GM12878 (cell line): Measurements from ENCODE around the gene PMF1. TPM values are rescaled to one million over a fixed set of nuclear protein-coding genes. Genes with fewer than 3 reads are reported as not detected.

ENCODE experiments used
- ATAC-seq: fragments of 200-7000 bp; cut with Tn5 transposase; 3 replicates; pipeline ENCODE4 v1.9.1; 2020; ENCODE audit warnings: mild to moderate bottlenecking, moderate library complexity
- BruUV-seq: library from RNA; stranded (reverse); fragments of 400-500 nt; replicated peaks from 2 replicates; lab custom pipeline; 2021; lab: Mats Ljungman, UMichigan
- CTCF ChIA-PET: fragments of 300-600 bp; sonication (Branson Sonifier 250); formaldehyde crosslinking; extraction: SDS; loops from one replicate; lab custom pipeline; 2021; ENCODE audit warnings: inconsistent platforms; lab: Yijun Ruan, JAX
- POLR2A ChIA-PET: fragments of 350-600 bp; formaldehyde crosslinking; extraction: SDS; loops from one replicate; lab custom pipeline; 2021; ENCODE audit warnings: inconsistent platforms; lab: Charles Lee
- RAD21 ChIA-PET: fragments of 300-600 bp; sonication (Branson Sonifier 250); formaldehyde crosslinking; loops from one replicate; lab custom pipeline; 2023; ENCODE audit warnings: antibody characterized with exemption; ENCODE audit not compliant: unreplicated experiment; lab: Charles Lee
- SMC1A ChIA-PET: fragments of 300-600 bp; sonication (Branson Sonifier 250); formaldehyde crosslinking; loops from one replicate; lab custom pipeline; 2023; ENCODE audit not compliant: unreplicated experiment, uncharacterized antibody; lab: Charles Lee
- DNase-seq: peaks from one replicate; pipeline ENCODE4 v3.0.0-alpha.2; 2011; ENCODE audit warnings: low read depth, low spot score
- FAIRE-seq: peaks from 3 replicates; lab custom pipeline; 2011; peaks lifted over from hg19 to GRCh38; lab: Jason Lieb, UNC
- H2AFZ ChIP-seq: 2 replicates; pipeline ENCODE4 v1.6.0; 2011; ENCODE audit warnings: low read depth, low read length, control low read depth; ENCODE audit not compliant: control insufficient read depth
- H3K27ac ChIP-seq: 2 replicates; pipeline ENCODE4 v1.5.1; 2011; ENCODE audit warnings: control low read depth; ENCODE audit not compliant: control insufficient read depth, insufficient read depth
- H3K27me3 ChIP-seq, 2 experiments: replicated peaks in 1 of 2; 2 replicates each; pipeline versions ENCODE4 v1.6.0 to v1.6.1; 2011; ENCODE audit warnings: low read length in 1 of 2; ENCODE audit not compliant: control insufficient read depth in 2 of 2, insufficient read depth in 2 of 2
- H3K36me3 ChIP-seq, 2 experiments: 2 replicates each; pipeline ENCODE4 v1.5.1; 2011; ENCODE audit warnings: low read length in 1 of 2; ENCODE audit not compliant: control insufficient read depth in 2 of 2, insufficient read depth in 2 of 2
- H3K4me1 ChIP-seq: 2 replicates; pipeline ENCODE4 v1.6.1; 2011; ENCODE audit warnings: mild to moderate bottlenecking, low read length, moderate library complexity, mixed read lengths; ENCODE audit not compliant: control insufficient read depth, insufficient read depth
- H3K4me2 ChIP-seq: 2 replicates; pipeline ENCODE4 v1.6.0; 2011; ENCODE audit warnings: control low read depth; ENCODE audit not compliant: control insufficient read depth, insufficient read depth
- H3K4me3 ChIP-seq: fragments of 200-600 bp; sonication (generic); 2 replicates; pipeline ENCODE4 v1.5.1; 2016
- H3K79me2 ChIP-seq: 2 replicates; pipeline ENCODE4 v1.6.0; 2011; ENCODE audit warnings: low read length; ENCODE audit not compliant: control insufficient read depth, insufficient read depth
- H3K9ac ChIP-seq: 2 replicates; pipeline ENCODE4 v1.8.0; 2011; ENCODE audit warnings: low read length, control low read depth, mixed read lengths; ENCODE audit not compliant: control insufficient read depth, insufficient read depth
- H3K9me3 ChIP-seq: replicated peaks from 3 replicates; pipeline ENCODE4 v1.5.1; 2011; ENCODE audit warnings: mild to moderate bottlenecking, low read length; ENCODE audit not compliant: control insufficient read depth, insufficient read depth
- H4K20me1 ChIP-seq: 2 replicates; pipeline ENCODE4 v1.6.0; 2011; ENCODE audit not compliant: control insufficient read depth, insufficient read depth
- FOXK2 ChIP-seq: fragments of 450-650 bp; IDR thresholded peaks from 2 replicates; pipeline ENCODE4 v1.6.1; 2017; ENCODE audit warnings: mild to moderate bottlenecking, moderate library complexity
- HDAC2 ChIP-seq: fragments of 200-600 bp; sonication (generic); IDR thresholded peaks from 2 replicates; pipeline ENCODE4 v1.6.1; 2017
- WRNIP1 ChIP-seq: IDR thresholded peaks from 2 replicates; pipeline ENCODE4 v1.6.1; 2011; ENCODE audit warnings: low read depth, low read length, improper control_type of control experiment, borderline replicate concordance
- ZBED1 ChIP-seq: IDR thresholded peaks from 2 replicates; pipeline ENCODE4 v1.6.1; 2016; ENCODE audit warnings: borderline replicate concordance
- WGBS: methylation state at CpG from one replicate; pipeline ENCODE4 v1.1.6; 2016; ENCODE audit warnings: low lambda C conversion rate; ENCODE audit not compliant: insufficient replicate concordance, insufficient coverage; ENCODE audit errors: missing lambda C conversion rate; 5-methylcytosine and 5-hydroxymethylcytosine counted together
- in situ Hi-C: fragments of 300-500 bp; cut with MboI; formaldehyde crosslinking; loops from 9 replicates; pipeline ENCODE4 v1.14.3; 2018; ENCODE audit warnings: mixed read lengths
- intact Hi-C: fragments of 100-400 bp; cut with micrococcal nuclease; formaldehyde crosslinking; loops from one replicate; pipeline ENCODE4 v1.14.2; 2022; ENCODE audit not compliant: unreplicated experiment
- polyA plus RNA-seq, 11 experiments: library from polyadenylated mRNA; depleted of rRNA in 4 of 11; unstranded in 6 of 11; stranded (reverse) in 5 of 11; fragments of >200 nt; fragmentation: Nextera tagmentation in 4 of 11; fragmentation: Illumina TruSeq in 1 of 11; extraction: Ambion mirVana in 4 of 11; extraction: Trizol in 1 of 11; gene quantifications; 1 replicate in 1 of 11; 2 replicates in 10 of 11; pipeline versions ENCODE4 v1.2.1 to v1.2.3, GENCODE V29; 2011 to 2016; ENCODE audit warnings: inconsistent platforms in 2 of 11, missing spikeins in 2 of 11, low read depth in 1 of 11
- total RNA-seq, 4 experiments: library from RNA; depleted of rRNA in 3 of 4; stranded (reverse); fragments of >200 nt in 3 of 4; fragmentation: Illumina TruSeq in 1 of 4; extraction: Trizol in 1 of 4; gene quantifications; 2 replicates each; pipeline versions ENCODE4 v1.2.1 to v1.2.3, GENCODE V29; 2013 to 2021
- TF ChIP-seq, protein P1 (sequence below): fragments of 450-650 bp; IDR thresholded peaks from 2 replicates; pipeline ENCODE4 v1.6.1; 2018; ENCODE audit warnings: mild to moderate bottlenecking, low read depth, moderate library complexity; ENCODE audit not compliant: partially characterized antibody
- TF ChIP-seq, protein P2 (sequence below): fragments of 450-650 bp; IDR thresholded peaks from 2 replicates; pipeline ENCODE4 v1.6.1; 2016; ENCODE audit warnings: mild to moderate bottlenecking
- TF ChIP-seq, protein P3 (sequence below): fragments of 450-650 bp; IDR thresholded peaks from 2 replicates; pipeline ENCODE4 v1.6.1; 2017; ENCODE audit warnings: mild to moderate bottlenecking, moderate library complexity
- TF ChIP-seq, protein P4 (sequence below): fragments of 450-650 bp; IDR thresholded peaks from 2 replicates; pipeline ENCODE4 v1.6.1; 2017; ENCODE audit warnings: mild to moderate bottlenecking, low read depth, inconsistent platforms; ENCODE audit not compliant: poor library complexity, severe bottlenecking

PMF1 gene
- total and polyA plus RNA-seq, 10 of the 15 experiments (the other 5 are each of a cell fraction or from before 2014, with no cell fraction given), result 6.7 to 105 (median 67.3) TPM

DNA sequence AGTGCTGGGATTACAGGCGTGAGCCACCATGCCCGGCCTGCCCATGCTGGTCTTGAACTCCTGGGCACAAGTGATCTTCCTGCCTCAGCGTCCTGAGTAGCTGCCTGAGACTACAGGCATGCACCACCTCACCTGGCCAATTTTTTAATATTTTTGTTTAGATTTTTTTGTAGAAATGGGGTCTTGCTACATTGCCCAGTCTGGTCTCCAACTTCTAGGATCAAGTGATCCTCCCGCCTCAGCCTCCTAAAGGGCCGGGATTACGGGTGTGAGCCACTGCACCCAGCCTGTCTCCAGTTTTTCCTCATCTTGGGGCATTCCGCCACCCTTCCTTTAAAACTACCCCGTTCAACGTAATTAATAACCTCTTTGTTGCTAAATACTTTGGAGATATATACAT lies 7.4 kb downstream of the PMF1 start (continued):
- TF ChIP-seq, protein P1, sequence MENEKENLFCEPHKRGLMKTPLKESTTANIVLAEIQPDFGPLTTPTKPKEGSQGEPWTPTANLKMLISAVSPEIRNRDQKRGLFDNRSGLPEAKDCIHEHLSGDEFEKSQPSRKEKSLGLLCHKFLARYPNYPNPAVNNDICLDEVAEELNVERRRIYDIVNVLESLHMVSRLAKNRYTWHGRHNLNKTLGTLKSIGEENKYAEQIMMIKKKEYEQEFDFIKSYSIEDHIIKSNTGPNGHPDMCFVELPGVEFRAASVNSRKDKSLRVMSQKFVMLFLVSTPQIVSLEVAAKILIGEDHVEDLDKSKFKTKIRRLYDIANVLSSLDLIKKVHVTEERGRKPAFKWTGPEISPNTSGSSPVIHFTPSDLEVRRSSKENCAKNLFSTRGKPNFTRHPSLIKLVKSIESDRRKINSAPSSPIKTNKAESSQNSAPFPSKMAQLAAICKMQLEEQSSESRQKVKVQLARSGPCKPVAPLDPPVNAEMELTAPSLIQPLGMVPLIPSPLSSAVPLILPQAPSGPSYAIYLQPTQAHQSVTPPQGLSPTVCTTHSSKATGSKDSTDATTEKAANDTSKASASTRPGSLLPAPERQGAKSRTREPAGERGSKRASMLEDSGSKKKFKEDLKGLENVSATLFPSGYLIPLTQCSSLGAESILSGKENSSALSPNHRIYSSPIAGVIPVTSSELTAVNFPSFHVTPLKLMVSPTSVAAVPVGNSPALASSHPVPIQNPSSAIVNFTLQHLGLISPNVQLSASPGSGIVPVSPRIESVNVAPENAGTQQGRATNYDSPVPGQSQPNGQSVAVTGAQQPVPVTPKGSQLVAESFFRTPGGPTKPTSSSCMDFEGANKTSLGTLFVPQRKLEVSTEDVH, result no peak
- TF ChIP-seq WRNIP1, result no peak
- TF ChIP-seq, protein P2, sequence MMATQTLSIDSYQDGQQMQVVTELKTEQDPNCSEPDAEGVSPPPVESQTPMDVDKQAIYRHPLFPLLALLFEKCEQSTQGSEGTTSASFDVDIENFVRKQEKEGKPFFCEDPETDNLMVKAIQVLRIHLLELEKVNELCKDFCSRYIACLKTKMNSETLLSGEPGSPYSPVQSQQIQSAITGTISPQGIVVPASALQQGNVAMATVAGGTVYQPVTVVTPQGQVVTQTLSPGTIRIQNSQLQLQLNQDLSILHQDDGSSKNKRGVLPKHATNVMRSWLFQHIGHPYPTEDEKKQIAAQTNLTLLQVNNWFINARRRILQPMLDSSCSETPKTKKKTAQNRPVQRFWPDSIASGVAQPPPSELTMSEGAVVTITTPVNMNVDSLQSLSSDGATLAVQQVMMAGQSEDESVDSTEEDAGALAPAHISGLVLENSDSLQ, result no peak
- no peak for TF ChIP-seq HDAC2

DNA sequence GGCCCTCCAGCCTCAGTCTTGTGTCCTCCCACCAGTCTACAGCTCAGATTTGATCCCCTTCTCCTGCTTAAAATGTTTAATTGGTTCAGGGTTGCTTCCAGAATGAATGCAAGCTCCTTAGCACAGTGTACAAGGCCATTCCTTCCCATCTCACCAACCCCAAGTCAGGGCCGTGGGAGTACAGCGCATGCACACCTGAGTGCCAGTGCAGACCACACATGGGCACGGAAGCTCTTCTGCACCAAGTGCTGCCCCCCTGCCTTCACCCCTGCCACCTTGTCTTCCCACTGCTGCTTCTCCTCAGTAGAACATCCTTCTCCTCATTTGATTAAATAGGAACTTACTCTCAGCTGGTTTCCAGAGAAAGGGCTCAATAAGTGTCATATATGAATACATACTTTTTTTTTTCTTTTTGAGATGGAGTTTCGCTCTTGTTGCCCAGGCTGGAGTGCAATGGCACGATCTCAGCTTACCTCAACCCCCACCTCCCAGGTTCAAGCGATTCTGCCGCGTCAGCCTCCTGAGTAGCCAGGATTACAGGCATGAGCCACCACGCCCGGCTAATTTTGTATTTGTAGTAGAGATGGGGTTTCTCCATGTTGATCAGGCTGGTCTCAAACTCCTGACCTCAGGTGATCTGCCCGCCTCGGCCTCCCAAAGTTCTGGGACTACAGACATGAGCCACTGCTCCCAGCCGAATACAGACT lies 9.3 kb downstream of the PMF1 start:
- Histone ChIP-seq H3K4me3 (no peak overlapping the region), H2AFZ (no peak overlapping the region), H3K36me3 (peaks cover 2 to 6% of the 10 kb centered on the region in 2 experiments; a peak in 3 of 4 replicates), H3K79me2 (peaks cover 13% of the 10 kb centered on the region), H3K9ac (no peak overlapping the region), H3K9me3 (no peaks in the 10 kb centered on the region), H3K27ac (no peak overlapping the region), H3K27me3 (no peaks in the 10 kb centered on the region), H3K4me2 (no peak overlapping the region), H3K4me1 (peaks cover 31% of the 10 kb centered on the region), H4K20me1 (no peaks in the 10 kb centered on the region)
- ChIA-PET RAD21 (interaction anchor here (0.9 to 10.0 kb wide), 3 partner anchors 25 to 224 kb away, joined by 3 to 361 read pairs (median 3); partner anchors contain the start of gene SEMA4A), POLR2A (interaction anchor here (0.9 to 2.1 kb wide), 3 partner anchors 9 to 122 kb away, joined by 3 to 6 read pairs (median 4); partner anchors contain the start of gene PMF1), CTCF (interaction anchor here (4.8 to 14.2 kb wide), 2 partner anchors 9 to 74 kb away, joined by 45 to 502 read pairs; partner anchors contain the start of genes PMF1 and SEMA4A), SMC1A (interaction anchor here (0.7 to 14.3 kb wide), 3 partner anchors 71 to 129 kb away, joined by 3 to 411 read pairs (median 3); partner anchors contain the start of gene SEMA4A)
- WGBS, result 96% methylated on average over 13 of the region's 13 CpGs
- no TSS peak for BruUV-seq
- ATAC-seq (no peak), FAIRE-seq (no peak), DNase-seq (no peak)
- in situ Hi-C loops, result loop anchor here (5.0 kb wide), 2 partner anchors 75 to 130 kb away; no protein-coding TSS in a partner anchor
- intact Hi-C loops, result no loop called here
- TF ChIP-seq ZBED1, result no peak
- TF ChIP-seq FOXK2, result no peak
- TF ChIP-seq, protein P3, sequence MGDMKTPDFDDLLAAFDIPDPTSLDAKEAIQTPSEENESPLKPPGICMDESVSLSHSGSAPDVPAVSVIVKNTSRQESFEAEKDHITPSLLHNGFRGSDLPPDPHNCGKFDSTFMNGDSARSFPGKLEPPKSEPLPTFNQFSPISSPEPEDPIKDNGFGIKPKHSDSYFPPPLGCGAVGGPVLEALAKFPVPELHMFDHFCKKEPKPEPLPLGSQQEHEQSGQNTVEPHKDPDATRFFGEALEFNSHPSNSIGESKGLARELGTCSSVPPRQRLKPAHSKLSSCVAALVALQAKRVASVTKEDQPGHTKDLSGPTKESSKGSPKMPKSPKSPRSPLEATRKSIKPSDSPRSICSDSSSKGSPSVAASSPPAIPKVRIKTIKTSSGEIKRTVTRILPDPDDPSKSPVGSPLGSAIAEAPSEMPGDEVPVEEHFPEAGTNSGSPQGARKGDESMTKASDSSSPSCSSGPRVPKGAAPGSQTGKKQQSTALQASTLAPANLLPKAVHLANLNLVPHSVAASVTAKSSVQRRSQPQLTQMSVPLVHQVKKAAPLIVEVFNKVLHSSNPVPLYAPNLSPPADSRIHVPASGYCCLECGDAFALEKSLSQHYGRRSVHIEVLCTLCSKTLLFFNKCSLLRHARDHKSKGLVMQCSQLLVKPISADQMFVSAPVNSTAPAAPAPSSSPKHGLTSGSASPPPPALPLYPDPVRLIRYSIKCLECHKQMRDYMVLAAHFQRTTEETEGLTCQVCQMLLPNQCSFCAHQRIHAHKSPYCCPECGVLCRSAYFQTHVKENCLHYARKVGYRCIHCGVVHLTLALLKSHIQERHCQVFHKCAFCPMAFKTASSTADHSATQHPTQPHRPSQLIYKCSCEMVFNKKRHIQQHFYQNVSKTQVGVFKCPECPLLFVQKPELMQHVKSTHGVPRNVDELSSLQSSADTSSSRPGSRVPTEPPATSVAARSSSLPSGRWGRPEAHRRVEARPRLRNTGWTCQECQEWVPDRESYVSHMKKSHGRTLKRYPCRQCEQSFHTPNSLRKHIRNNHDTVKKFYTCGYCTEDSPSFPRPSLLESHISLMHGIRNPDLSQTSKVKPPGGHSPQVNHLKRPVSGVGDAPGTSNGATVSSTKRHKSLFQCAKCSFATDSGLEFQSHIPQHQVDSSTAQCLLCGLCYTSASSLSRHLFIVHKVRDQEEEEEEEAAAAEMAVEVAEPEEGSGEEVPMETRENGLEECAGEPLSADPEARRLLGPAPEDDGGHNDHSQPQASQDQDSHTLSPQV, result no peak
- TF ChIP-seq, protein P4, sequence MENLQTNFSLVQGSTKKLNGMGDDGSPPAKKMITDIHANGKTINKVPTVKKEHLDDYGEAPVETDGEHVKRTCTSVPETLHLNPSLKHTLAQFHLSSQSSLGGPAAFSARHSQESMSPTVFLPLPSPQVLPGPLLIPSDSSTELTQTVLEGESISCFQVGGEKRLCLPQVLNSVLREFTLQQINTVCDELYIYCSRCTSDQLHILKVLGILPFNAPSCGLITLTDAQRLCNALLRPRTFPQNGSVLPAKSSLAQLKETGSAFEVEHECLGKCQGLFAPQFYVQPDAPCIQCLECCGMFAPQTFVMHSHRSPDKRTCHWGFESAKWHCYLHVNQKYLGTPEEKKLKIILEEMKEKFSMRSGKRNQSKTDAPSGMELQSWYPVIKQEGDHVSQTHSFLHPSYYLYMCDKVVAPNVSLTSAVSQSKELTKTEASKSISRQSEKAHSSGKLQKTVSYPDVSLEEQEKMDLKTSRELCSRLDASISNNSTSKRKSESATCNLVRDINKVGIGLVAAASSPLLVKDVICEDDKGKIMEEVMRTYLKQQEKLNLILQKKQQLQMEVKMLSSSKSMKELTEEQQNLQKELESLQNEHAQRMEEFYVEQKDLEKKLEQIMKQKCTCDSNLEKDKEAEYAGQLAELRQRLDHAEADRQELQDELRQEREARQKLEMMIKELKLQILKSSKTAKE, result no peak
